H1 (cell line): ENCODE measurements around the gene DLG1. TPM values are rescaled to one million over a fixed set of nuclear protein-coding genes. Genes with fewer than 3 reads are reported as not detected.

Experiments
- CTCF ChIA-PET: fragments of 300-600 bp; sonication (Branson Sonifier 250); formaldehyde crosslinking; loops from one replicate; lab custom pipeline; 2021; ENCODE audit not compliant: partially characterized antibody; lab: Charles Lee
- POLR2A ChIA-PET: fragments of 300-600 bp; sonication (Branson Sonifier 250); formaldehyde crosslinking; loops from one replicate; lab custom pipeline; 2021; ENCODE audit warnings: inconsistent platforms; ENCODE audit not compliant: partially characterized antibody; lab: Charles Lee
- DNase-seq, 2 experiments: peaks; one replicate each; pipeline versions ENCODE4 v3.0.0 to v3.0.0-alpha.2; 2010 to 2022; ENCODE audit warnings: low spot score in 2 of 2, low read depth in 1 of 2, mixed read lengths in 1 of 2
- FAIRE-seq: peaks from 2 replicates; lab custom pipeline; 2011; peaks lifted over from hg19 to GRCh38; lab: Jason Lieb, UNC
- H2AFZ ChIP-seq: 2 replicates; pipeline ENCODE4 v1.8.1; 2012; ENCODE audit warnings: low read length, inconsistent platforms
- H2AK5ac ChIP-seq: 2 replicates; pipeline ENCODE4 v1.6.1; 2013; ENCODE audit warnings: low read depth, low read length
- H2BK120ac ChIP-seq: replicated peaks from 2 replicates; pipeline ENCODE3; 2013; ENCODE audit warnings: low read depth, low read length, inconsistent platforms
- H2BK12ac ChIP-seq: 2 replicates; pipeline ENCODE4 v1.6.1; 2013; ENCODE audit warnings: low read depth, low read length
- H2BK15ac ChIP-seq: 2 replicates; pipeline ENCODE4 v1.6.1; 2013; ENCODE audit warnings: low read length
- H2BK20ac ChIP-seq: 2 replicates; pipeline ENCODE4 v1.6.1; 2013; ENCODE audit warnings: low read length
- H2BK5ac ChIP-seq: 2 replicates; pipeline ENCODE4 v1.6.1; 2013; ENCODE audit warnings: low read depth, low read length
- H3K14ac ChIP-seq: 2 replicates; pipeline ENCODE4 v1.6.1; 2013; ENCODE audit warnings: inconsistent platforms; ENCODE audit not compliant: insufficient read length
- H3K18ac ChIP-seq: 2 replicates; pipeline ENCODE4 v1.6.1; 2013; ENCODE audit warnings: low read length; ENCODE audit errors: extremely low read depth
- H3K23ac ChIP-seq: 2 replicates; pipeline ENCODE4 v1.6.1; 2013; ENCODE audit warnings: inconsistent platforms; ENCODE audit not compliant: insufficient read length
- H3K23me2 ChIP-seq: 2 replicates; pipeline ENCODE4 v1.6.1; 2013; ENCODE audit warnings: low read depth, low read length
- H3K27ac ChIP-seq: 2 replicates; pipeline ENCODE4 v1.6.1; 2011; ENCODE audit warnings: low read depth, low read length, inconsistent platforms
- H3K27me3 ChIP-seq, 4 experiments: replicated peaks in 1 of 4; 1 replicate in 1 of 4; 2 replicates in 3 of 4; pipeline versions ENCODE4 v1.6.1 to v1.8.1; 2011 to 2013; ENCODE audit warnings: low read length in 3 of 4, mild to moderate bottlenecking in 3 of 4, inconsistent platforms in 2 of 4, mixed read lengths in 2 of 4, moderate library complexity in 1 of 4; ENCODE audit not compliant: control insufficient read depth in 3 of 4, insufficient read depth in 3 of 4; ENCODE audit errors: extremely low read depth in 1 of 4
- H3K36me3 ChIP-seq, 4 experiments: 2 replicates each; pipeline versions ENCODE4 v1.6.1 to v1.8.1; 2011 to 2013; ENCODE audit warnings: mild to moderate bottlenecking in 4 of 4, low read length in 3 of 4, moderate library complexity in 2 of 4, control low read depth in 1 of 4, inconsistent platforms in 1 of 4; ENCODE audit not compliant: insufficient read depth in 4 of 4, control insufficient read depth in 2 of 4
- H3K4ac ChIP-seq: replicated peaks from 2 replicates; pipeline ENCODE3; 2013; ENCODE audit warnings: low read length, low read depth, mixed read lengths, inconsistent platforms; ENCODE audit not compliant: insufficient read length
- H3K4me1 ChIP-seq, 4 experiments: replicated peaks in 1 of 4; 1 replicate in 1 of 4; 2 replicates in 3 of 4; pipeline versions ENCODE4 v1.6.1 to v1.8.1; 2011 to 2013; ENCODE audit warnings: low read length in 3 of 4, inconsistent platforms in 2 of 4, mixed read lengths in 1 of 4; ENCODE audit not compliant: insufficient read depth in 4 of 4, control insufficient read depth in 3 of 4
- H3K4me2 ChIP-seq, 2 experiments: 2 replicates each; pipeline versions ENCODE4 v1.6.1 to v1.8.1; 2011 to 2013; ENCODE audit warnings: low read depth in 2 of 2, low read length in 2 of 2, control low read depth in 1 of 2, inconsistent platforms in 1 of 2, mild to moderate bottlenecking in 1 of 2; ENCODE audit not compliant: insufficient read depth in 1 of 2
- H3K4me3 ChIP-seq, 4 experiments: fragments of 200-600, 300-600 bp in 1 of 4; sonication (generic), shearing (Covaris generic), sonication (Bioruptor Twin) in 1 of 4; 2 replicates each; pipeline versions ENCODE4 v1.5.1 to v1.8.1; 2011 to 2016; ENCODE audit warnings: low read length in 4 of 4, low read depth in 3 of 4, control low read depth in 2 of 4, inconsistent platforms in 2 of 4, mild to moderate bottlenecking in 2 of 4, mixed read lengths in 1 of 4, moderate library complexity in 1 of 4; ENCODE audit not compliant: insufficient read depth in 2 of 4; ENCODE audit errors: extremely low read depth in 1 of 4
- H3K56ac ChIP-seq: replicated peaks from 2 replicates; pipeline ENCODE3; 2013; ENCODE audit warnings: low read depth, mild to moderate bottlenecking, mixed read lengths, low read length, inconsistent platforms; ENCODE audit not compliant: insufficient read length
- H3K79me1 ChIP-seq: 2 replicates; pipeline ENCODE4 v1.6.1; 2013; ENCODE audit warnings: low read depth, low read length, control low read depth
- H3K79me2 ChIP-seq, 2 experiments: 2 replicates each; pipeline versions ENCODE4 v1.6.1 to v1.8.1; 2012 to 2013; ENCODE audit warnings: low read length in 2 of 2, mild to moderate bottlenecking in 2 of 2, inconsistent platforms in 1 of 2; ENCODE audit not compliant: insufficient read depth in 2 of 2, control insufficient read depth in 1 of 2
- H3K9ac ChIP-seq, 4 experiments: replicated peaks in 1 of 4; 1 replicate in 1 of 4; 2 replicates in 3 of 4; pipeline versions ENCODE4 v1.6.1 to v1.8.1; 2011 to 2013; ENCODE audit warnings: low read depth in 3 of 4, low read length in 3 of 4, control low read depth in 2 of 4, mild to moderate bottlenecking in 2 of 4, moderate library complexity in 2 of 4, inconsistent platforms in 1 of 4; ENCODE audit errors: extremely low read depth in 1 of 4
- H3K9me3 ChIP-seq, 2 experiments: 2 replicates each; pipeline versions ENCODE4 v1.6.1 to v1.8.1; 2012 to 2013; ENCODE audit warnings: mild to moderate bottlenecking in 2 of 2, moderate library complexity in 2 of 2, control low read depth in 1 of 2, inconsistent platforms in 1 of 2, low read depth in 1 of 2, low read length in 1 of 2, mixed read lengths in 1 of 2; ENCODE audit not compliant: insufficient read depth in 2 of 2
- H4K20me1 ChIP-seq, 2 experiments: replicated peaks in 1 of 2; 2 replicates each; pipeline versions ENCODE3 to v1.8.1; 2011 to 2013; ENCODE audit warnings: inconsistent platforms in 2 of 2, low read length in 2 of 2, mild to moderate bottlenecking in 1 of 2; ENCODE audit not compliant: insufficient read depth in 2 of 2, control insufficient read depth in 1 of 2
- H4K5ac ChIP-seq: 2 replicates; pipeline ENCODE4 v1.6.1; 2013; ENCODE audit warnings: low read length, low read depth, mixed read lengths, inconsistent platforms; ENCODE audit not compliant: insufficient read length
- H4K8ac ChIP-seq: 2 replicates; pipeline ENCODE4 v1.8.0; 2013; ENCODE audit warnings: mild to moderate bottlenecking, moderate library complexity, low read length, inconsistent platforms; ENCODE audit not compliant: insufficient read depth; ENCODE audit errors: extremely low read depth
- H4K91ac ChIP-seq: replicated peaks from 2 replicates; pipeline ENCODE3; 2013; ENCODE audit warnings: low read length, mixed read lengths, inconsistent platforms; ENCODE audit not compliant: insufficient read length
- CBX5 ChIP-seq: fragments of 300-800, 300-1000 bp; sonication (generic); IDR thresholded peaks from 2 replicates; pipeline ENCODE4 v1.7.1; 2016; ENCODE audit warnings: antibody characterized with exemption, low read length, low read depth
- CBX8 ChIP-seq: fragments of 300-800, 300-1000 bp; sonication (generic); IDR thresholded peaks from 2 replicates; pipeline ENCODE4 v1.7.1; 2016; ENCODE audit warnings: low read depth, low read length, borderline replicate concordance
- CREB1 ChIP-seq: IDR thresholded peaks from 2 replicates; pipeline ENCODE4 v1.6.1; 2012; ENCODE audit warnings: inconsistent platforms
- CTBP2 ChIP-seq: IDR thresholded peaks from 2 replicates; pipeline ENCODE4 v1.7.0; 2011; ENCODE audit warnings: borderline replicate concordance, mild to moderate bottlenecking, moderate library complexity, mixed read lengths, low read length; ENCODE audit not compliant: insufficient read depth, insufficient read length
- HDAC6 ChIP-seq: IDR thresholded peaks from one replicate; pipeline ENCODE4 v1.7.1; 2012; ENCODE audit warnings: low read depth, mild to moderate bottlenecking, inconsistent platforms, low read length, moderate library complexity
- KDM1A ChIP-seq: fragments of 200-600, 300-600 bp; sonication (generic); IDR thresholded peaks from 2 replicates; pipeline ENCODE4 v1.7.1; 2016; ENCODE audit warnings: mild to moderate bottlenecking, low read length, borderline replicate concordance
- MAX ChIP-seq: IDR thresholded peaks from 2 replicates; pipeline ENCODE4 v1.6.1; 2012; ENCODE audit warnings: inconsistent platforms
- RAD21 ChIP-seq, 2 experiments: IDR thresholded peaks in 1 of 2; conservative IDR thresholded peaks in 1 of 2; 2 replicates each; pipeline ENCODE4 v1.6.1; 2011; ENCODE audit warnings: low read depth in 2 of 2, low read length in 2 of 2, improper control_type of control experiment in 1 of 2, inconsistent platforms in 1 of 2, mild to moderate bottlenecking in 1 of 2, moderate library complexity in 1 of 2
- SIRT6 ChIP-seq: IDR thresholded peaks from one replicate; pipeline ENCODE4 v1.7.1; 2012; ENCODE audit warnings: low read length, inconsistent platforms
- SP1 ChIP-seq: IDR thresholded peaks from 2 replicates; pipeline ENCODE4 v1.6.1; 2011; ENCODE audit warnings: low read depth, low read length
- TCF12 ChIP-seq: IDR thresholded peaks from 2 replicates; pipeline ENCODE4 v1.6.1; 2011; ENCODE audit warnings: low read depth, mild to moderate bottlenecking, low read length
- YY1 ChIP-seq: IDR thresholded peaks from 2 replicates; pipeline ENCODE4 v1.6.1; 2011; ENCODE audit warnings: low read depth, mild to moderate bottlenecking, low read length
- WGBS, 2 experiments: shearing (Covaris generic) in 1 of 2; methylation state at CpG; one replicate each; pipeline versions ENCODE4 v1.1.6 to v1.1.7; 2013 to 2015; ENCODE audit warnings: low lambda C conversion rate in 2 of 2, mixed read lengths in 2 of 2, inconsistent platforms in 1 of 2, low coverage in 1 of 2, missing lambda C conversion rate in 1 of 2; ENCODE audit not compliant: insufficient replicate concordance in 2 of 2, insufficient coverage in 1 of 2, insufficient read length in 1 of 2; ENCODE audit errors: extremely low coverage in 1 of 2, missing lambda C conversion rate in 1 of 2; 5-methylcytosine and 5-hydroxymethylcytosine counted together
- polyA plus RNA-seq, 7 experiments: library from polyadenylated mRNA; depleted of rRNA in 3 of 7; stranded (reverse) in 5 of 7; unstranded in 2 of 7; fragments of >200 nt in 5 of 7; fragments of 200-250 nt in 2 of 7; gene quantifications; 1 replicate in 5 of 7; 2 replicates in 1 of 7; 4 replicates in 1 of 7; pipeline versions ENCODE4 v1.2.1 to v1.2.3, GENCODE V29; 2011 to 2013; ENCODE audit warnings: missing spikeins in 2 of 7, mixed read lengths in 2 of 7
- total RNA-seq: library from RNA; stranded (reverse); fragmentation: NEBNext Ultra II Directional; extraction: Animal tissue kit (Norgen Biotek cat#: 25700); gene quantifications from 2 replicates; pipeline ENCODE4 v1.2.1, GENCODE V29; 2021

The DLG1 gene
- total and polyA plus RNA-seq, 2 of the 8 experiments (the other 6 are each of a cell fraction or from before 2014, with no cell fraction given), result 13.4 to 78.8 TPM

GRCh38 chr3:197259096-197259495 lies 39.3 kb downstream of the DLG1 start:
- no peak overlapping the region for H2AFZ ChIP-seq
- H3K56ac ChIP-seq, result no peak overlapping the region
- ChIA-PET POLR2A (no interaction called here), CTCF (interaction anchor here (2.1 to 4.1 kb wide), 4 partner anchors 22 to 95 kb away, joined by 10 to 19 read pairs (median 13); no protein-coding TSS in a partner anchor)
- H4K5ac ChIP-seq, result no peak overlapping the region
- H3K23me2 ChIP-seq, result no peaks in the 10 kb centered on the region
- H2AK5ac ChIP-seq, result no peak overlapping the region
- H2BK20ac ChIP-seq, result no peak overlapping the region
- no peak overlapping the region for H3K23ac ChIP-seq
- WGBS, 2 experiments, result 97% methylated on average over 2 of the region's 2 CpGs; no CpG with 5 or more reads in 1 of the 2 experiments
- no peak overlapping the region for H2BK5ac ChIP-seq
- no peak overlapping the region for H2BK120ac ChIP-seq
- H2BK12ac ChIP-seq, result no peak overlapping the region
- H3K36me3 ChIP-seq, result no peaks in the 10 kb centered on the region
- no peaks in the 10 kb centered on the region for H3K9me3 ChIP-seq
- peaks cover 2 to 4% of the 10 kb centered on the region in 2 experiments for H4K20me1 ChIP-seq
- no peak overlapping the region for H3K18ac ChIP-seq
- peaks cover 0 to 95% of the 10 kb centered on the region in 2 experiments; a peak in 2 of 4 replicates for H3K79me2 ChIP-seq
- H3K79me1 ChIP-seq, result peaks cover 6% of the 10 kb centered on the region; the same call in 1 of the 2 replicates
- H2BK15ac ChIP-seq, result no peak overlapping the region
- no peak overlapping the region for H3K9ac ChIP-seq
- no peak overlapping the region for H3K4me2 ChIP-seq
- no peak overlapping the region for H4K91ac ChIP-seq
- no peak overlapping the region for H3K4me3 ChIP-seq
- H3K4ac ChIP-seq, result no peak overlapping the region
- DNase-seq, result no peak
- H4K8ac ChIP-seq, result no peak overlapping the region
- H3K14ac ChIP-seq, result no peak overlapping the region
- TF ChIP-seq KDM1A (no peak), CBX8 (no peak), SIRT6 (no peak), YY1 (no peak), CREB1 (no peak), CTBP2 (no peak), TCF12 (no peak), HDAC6 (no peak), MAX (no peak), CBX5 (no peak), SP1 (no peak), RAD21 (IDR thresholded peaks at IDR 0.05 in 1 of 2, conservative IDR thresholded peaks at IDR 0.05 in 1 of 2; ENCODE audit: low read depth in 2 of 2, low read length in 2 of 2) (no peak)
- no peak for FAIRE-seq
- H3K27ac ChIP-seq, result no peak overlapping the region
- no peaks in the 10 kb centered on the region for H3K27me3 ChIP-seq
- peaks cover 0 to 2% (median 0%) of the 10 kb centered on the region in 4 experiments; a peak in 1 of 7 replicates for H3K4me1 ChIP-seq
